ENCODE results near the gene CEP41. TPM values are rescaled to one million over a fixed set of nuclear protein-coding genes. Genes with fewer than 3 reads are reported as not detected.
"Not testable (repeated sequence)": the region's sequence is repeated elsewhere in the genome, so short reads cannot be mapped to it uniquely, and the experiment has no call there.

Gene CEP41
- total RNA-seq, 2 donors from 2014 or later: 3.2 to 6.0 TPM

- H3K4me1 Mint-ChIP-seq; H3K9me3 ChIP-seq (ENCODE audit: control insufficient read depth, low read length, poor library complexity, severe bottlenecking); ATAC-seq; H3K27ac Mint-ChIP-seq; DNase-seq; H3K36me3 Mint-ChIP-seq (ENCODE audit: low read depth); H3K4me3 Mint-ChIP-seq; H3K27me3 Mint-ChIP-seq: not testable (repeated sequence)
These were observed 64.4 kb downstream of the CEP41 start for GRCh38 chr7:130376461-130376860.

DNA sequence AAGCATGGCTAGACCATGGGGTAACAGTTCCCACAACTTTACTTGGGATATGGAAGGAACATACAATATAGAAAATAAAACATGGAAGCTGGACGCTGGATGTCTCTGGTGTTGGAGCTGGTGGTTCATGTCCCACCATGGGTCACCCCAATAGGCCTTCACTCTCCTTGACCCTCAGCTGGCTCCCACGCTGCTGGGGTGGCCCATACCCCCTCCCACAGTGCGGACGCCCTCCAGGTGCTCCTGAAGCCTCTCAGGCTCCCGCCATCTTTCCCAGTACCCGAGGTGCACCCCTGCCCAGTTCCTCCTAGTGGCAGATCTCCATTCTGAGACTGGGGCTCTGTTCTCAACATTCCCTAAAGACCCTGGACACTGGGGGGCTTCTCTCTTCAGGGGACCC, 66.3 kb downstream of the CEP41 start:
- Mint-ChIP-seq H3K4me1 (peaks cover 5% of the 10 kb centered on the region), H3K27me3 (no peaks in the 10 kb centered on the region), H3K36me3 (ENCODE audit: low read depth) (no peaks in the 10 kb centered on the region), H3K4me3 (no peak overlapping the region), H3K27ac (no peak overlapping the region)
- ATAC-seq (no peak), DNase-seq (no peak)
- H3K9me3 ChIP-seq (ENCODE audit: control insufficient read depth, low read length, poor library complexity, severe bottlenecking): no peaks in the 10 kb centered on the region

GRCh38 chr7:130372402-130373165, 68.2 kb downstream of the CEP41 start:
- Mint-ChIP-seq H3K27me3 (no peaks in the 10 kb centered on the region), H3K4me1 (peaks cover 14% of the 10 kb centered on the region), H3K27ac (no peak overlapping the region), H3K4me3 (no peak overlapping the region), H3K36me3 (ENCODE audit: low read depth) (no peaks in the 10 kb centered on the region)
- DNase-seq: no peak
- no peaks in the 10 kb centered on the region for H3K9me3 ChIP-seq (ENCODE audit: control insufficient read depth, low read length, poor library complexity, severe bottlenecking)
- no peak for ATAC-seq

DNA sequence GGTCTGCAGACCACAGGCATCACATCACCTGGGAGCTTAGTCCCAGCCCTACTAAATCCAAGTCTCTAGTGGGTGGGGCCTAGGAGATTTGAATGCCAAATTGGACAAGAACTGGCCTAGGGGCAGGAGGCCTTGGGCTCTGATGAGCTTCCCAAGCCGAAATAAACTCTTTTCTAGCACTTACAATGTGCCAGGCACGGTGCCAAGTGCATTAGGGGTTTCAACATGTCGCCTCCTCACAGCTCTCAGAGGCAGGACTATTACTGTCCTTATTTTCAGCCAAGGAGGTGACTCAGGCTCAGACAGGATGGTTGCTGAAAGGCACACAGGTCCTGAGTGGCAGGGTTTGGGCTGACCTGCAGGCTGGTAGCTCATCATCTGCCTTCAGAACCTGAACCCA, 69.8 kb downstream of the CEP41 start:
- no peaks in the 10 kb centered on the region for H3K36me3 Mint-ChIP-seq (ENCODE audit: low read depth)
- no peak overlapping the region for H3K27ac Mint-ChIP-seq
- DNase-seq: no peak
- peaks cover 23% of the 10 kb centered on the region for H3K4me1 Mint-ChIP-seq
- H3K9me3 ChIP-seq (ENCODE audit: control insufficient read depth, low read length, poor library complexity, severe bottlenecking): no peaks in the 10 kb centered on the region
- no peaks in the 10 kb centered on the region for H3K27me3 Mint-ChIP-seq
- ATAC-seq: no peak
- no peak overlapping the region for H3K4me3 Mint-ChIP-seq

GRCh38 chr7:130369831-130370550, 70.8 kb downstream of the CEP41 start:
- Mint-ChIP-seq H3K27me3 (no peaks in the 10 kb centered on the region), H3K36me3 (ENCODE audit: low read depth) (no peaks in the 10 kb centered on the region), H3K27ac (no peak overlapping the region), H3K4me3 (no peak overlapping the region), H3K4me1 (peaks cover 26% of the 10 kb centered on the region)
- DNase-seq (no peak), ATAC-seq (no peak)
- H3K9me3 ChIP-seq (ENCODE audit: control insufficient read depth, low read length, poor library complexity, severe bottlenecking): no peaks in the 10 kb centered on the region

DNA sequence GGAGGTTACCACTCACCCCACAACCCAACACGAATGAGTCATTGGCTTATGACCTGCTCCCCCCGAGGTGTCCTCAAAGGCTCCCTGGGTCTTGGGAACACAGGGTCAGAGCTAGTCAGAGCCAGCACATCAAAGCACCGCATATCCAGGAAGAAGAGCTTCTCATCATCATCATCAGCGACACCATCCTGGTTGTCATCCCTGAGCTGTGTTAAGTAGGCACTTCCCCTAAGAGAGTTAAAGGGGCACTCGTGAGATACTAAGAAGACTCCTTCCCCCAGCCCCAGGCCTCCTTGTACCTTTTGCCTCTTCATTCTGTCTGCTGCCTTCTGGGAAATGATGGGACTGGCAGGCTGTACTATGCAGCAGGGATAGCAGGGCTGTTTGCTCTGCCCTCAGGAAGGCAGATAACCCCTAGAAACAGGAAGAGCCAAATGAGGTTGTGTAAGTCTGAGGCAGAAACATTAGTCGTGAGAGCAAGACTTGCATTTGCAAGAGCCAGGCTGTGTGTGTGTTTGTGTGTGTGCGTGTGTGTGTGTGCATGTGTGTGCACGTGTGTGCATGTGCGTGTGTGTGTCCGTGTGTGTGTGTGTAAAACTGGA, 71.6 kb downstream of the CEP41 start:
- no peaks in the 10 kb centered on the region for H3K9me3 ChIP-seq (ENCODE audit: control insufficient read depth, low read length, poor library complexity, severe bottlenecking)
- H3K27me3 Mint-ChIP-seq: no peaks in the 10 kb centered on the region
- H3K27ac Mint-ChIP-seq: peak overlapping the region; percentile 51
- H3K4me3 Mint-ChIP-seq: peak overlapping the region; percentile 43
- H3K36me3 Mint-ChIP-seq (ENCODE audit: low read depth): no peaks in the 10 kb centered on the region
- DNase-seq (no peak), ATAC-seq (no peak)
- peaks cover 26% of the 10 kb centered on the region for H3K4me1 Mint-ChIP-seq

GRCh38 chr7:130367836-130368746, 72.7 kb downstream of the CEP41 start:
- H3K36me3 Mint-ChIP-seq (ENCODE audit: low read depth): no peaks in the 10 kb centered on the region
- H3K9me3 ChIP-seq (ENCODE audit: control insufficient read depth, low read length, poor library complexity, severe bottlenecking): no peaks in the 10 kb centered on the region
- no peaks in the 10 kb centered on the region for H3K27me3 Mint-ChIP-seq
- H3K4me3 Mint-ChIP-seq: peak overlapping the region; percentile 84
- peaks cover 26% of the 10 kb centered on the region for H3K4me1 Mint-ChIP-seq
- peak overlapping the region; percentile 51 for H3K27ac Mint-ChIP-seq
- no peak for DNase-seq
- peak; percentile 5 for ATAC-seq

DNA sequence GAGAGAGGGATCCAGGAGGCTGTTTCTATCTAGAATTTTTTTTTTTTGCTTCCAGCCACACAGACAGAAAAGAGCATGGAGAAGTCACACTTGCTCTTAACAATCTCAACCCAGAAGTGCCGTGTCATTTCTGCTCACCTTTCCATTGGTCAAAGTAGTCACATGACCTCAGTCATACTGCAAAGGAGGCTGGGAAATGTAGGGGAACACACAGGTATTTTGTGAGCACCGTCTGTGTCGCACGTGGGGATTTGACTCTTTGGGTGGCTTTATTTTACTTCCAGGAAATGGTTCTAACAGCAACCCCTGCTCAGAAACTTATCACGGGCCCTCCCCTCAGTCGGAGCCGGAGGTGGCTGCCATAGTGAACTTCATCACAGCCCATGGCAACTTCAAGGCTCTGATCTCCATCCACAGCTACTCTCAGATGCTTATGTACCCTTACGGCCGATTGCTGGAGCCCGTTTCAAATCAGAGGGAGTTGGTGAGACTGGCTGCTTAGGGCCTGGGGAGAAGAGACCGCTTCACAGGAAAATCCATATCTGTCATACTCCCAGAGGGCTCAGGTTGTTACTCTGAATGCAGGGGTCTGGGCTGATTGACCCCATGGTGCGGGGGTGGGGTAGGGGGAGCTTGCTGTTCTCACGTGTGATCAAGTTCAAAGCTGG, 73.6 kb downstream of the CEP41 start:
- ATAC-seq (peak; percentile 90), DNase-seq (peak in 1 of 3 donors; percentile 18)

GRCh38 chr7:130366564-130366963, 74.3 kb downstream of the CEP41 start:
- H3K27ac Mint-ChIP-seq: peak overlapping the region; percentile 51
- H3K4me1 Mint-ChIP-seq: peaks cover 26% of the 10 kb centered on the region
- ATAC-seq: peak; percentile 2
- no peaks in the 10 kb centered on the region for H3K9me3 ChIP-seq (ENCODE audit: control insufficient read depth, low read length, poor library complexity, severe bottlenecking)
- peaks cover 6% of the 10 kb centered on the region for H3K27me3 Mint-ChIP-seq
- DNase-seq: no peak
- H3K4me3 Mint-ChIP-seq: peak overlapping the region; percentile 84
- H3K36me3 Mint-ChIP-seq (ENCODE audit: low read depth): no peaks in the 10 kb centered on the region

More for the DNA sequence above, 73.6 kb downstream of the CEP41 start:
- Mint-ChIP-seq H3K4me1 (peaks cover 26% of the 10 kb centered on the region), H3K27me3 (peaks cover 6% of the 10 kb centered on the region), H3K4me3 (peak overlapping the region; percentile 84), H3K36me3 (ENCODE audit: low read depth) (no peaks in the 10 kb centered on the region), H3K27ac (peak overlapping the region; percentile 51)
- no peaks in the 10 kb centered on the region for H3K9me3 ChIP-seq (ENCODE audit: control insufficient read depth, low read length, poor library complexity, severe bottlenecking)

GRCh38 chr7:130365511-130366441, 75.0 kb downstream of the CEP41 start:
- peak overlapping the region; percentile 51 for H3K27ac Mint-ChIP-seq

DNA sequence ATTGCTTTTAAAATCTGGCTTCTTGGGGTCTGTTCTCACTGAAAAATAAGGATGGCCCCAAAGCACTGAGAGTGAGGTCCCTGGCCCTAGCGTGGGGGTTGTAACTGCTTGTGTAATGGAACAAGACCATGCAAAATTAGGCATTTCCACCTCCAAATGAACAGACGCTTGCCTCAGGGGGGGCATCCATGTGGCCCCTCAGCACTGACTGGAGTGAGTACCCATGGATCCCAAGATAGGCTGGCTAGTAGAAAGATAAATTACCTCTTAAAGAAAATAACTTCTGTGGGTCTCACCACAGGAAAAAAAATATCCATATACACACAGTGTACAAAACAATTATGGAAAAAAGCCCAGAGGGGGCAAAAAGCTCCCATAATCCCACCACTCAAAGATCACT, 75.7 kb downstream of the CEP41 start:
- peaks cover 6% of the 10 kb centered on the region for H3K27me3 Mint-ChIP-seq
- no peak for ATAC-seq
- H3K4me3 Mint-ChIP-seq: peak overlapping the region; percentile 53
- no peaks in the 10 kb centered on the region for H3K9me3 ChIP-seq (ENCODE audit: control insufficient read depth, low read length, poor library complexity, severe bottlenecking)
- DNase-seq: no peak
- peaks cover 26% of the 10 kb centered on the region for H3K4me1 Mint-ChIP-seq
- H3K36me3 Mint-ChIP-seq (ENCODE audit: low read depth): no peaks in the 10 kb centered on the region
- peak overlapping the region; percentile 51 for H3K27ac Mint-ChIP-seq

More at GRCh38 chr7:130365511-130366441, 75.0 kb downstream of the CEP41 start:
- H3K9me3 ChIP-seq (ENCODE audit: control insufficient read depth, low read length, poor library complexity, severe bottlenecking): no peaks in the 10 kb centered on the region
- DNase-seq: no peak
- Mint-ChIP-seq H3K4me3 (peak overlapping the region; percentile 84), H3K36me3 (ENCODE audit: low read depth) (no peaks in the 10 kb centered on the region), H3K27me3 (peaks cover 6% of the 10 kb centered on the region), H3K4me1 (peaks cover 26% of the 10 kb centered on the region)
- no peak for ATAC-seq
